DMS153 (cell line): ENCODE measurements around the gene SERBP1.
"Not testable (repeated sequence)": the region's sequence is repeated elsewhere in the genome, so short reads cannot be mapped to it uniquely, and the experiment has no call there.

Experiments used
- DNase-seq: peaks from one replicate; lab custom pipeline; 2025; lab: John Stamatoyannopoulos, UW

SERBP1 gene

DNA sequence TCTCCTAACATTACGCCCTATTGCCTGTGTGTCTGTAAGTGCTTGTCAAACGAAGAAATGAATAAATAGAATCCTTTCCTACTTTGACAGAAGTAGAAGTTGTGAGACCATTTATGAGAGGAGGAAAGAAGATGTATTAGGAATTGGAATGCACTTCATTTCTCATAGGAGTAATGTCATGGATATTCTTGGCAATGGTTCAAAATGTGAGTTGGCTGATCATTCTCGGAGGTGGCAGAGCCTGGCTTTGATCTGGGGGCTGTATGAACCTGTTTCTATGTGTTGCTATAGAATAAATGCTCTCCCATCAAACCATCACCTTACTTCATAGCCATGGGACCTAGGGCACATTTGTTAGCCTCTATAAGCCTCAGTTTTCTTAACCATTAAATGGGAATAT is 10.1 kb upstream of the SERBP1 start:
- no peak for DNase-seq

DNA sequence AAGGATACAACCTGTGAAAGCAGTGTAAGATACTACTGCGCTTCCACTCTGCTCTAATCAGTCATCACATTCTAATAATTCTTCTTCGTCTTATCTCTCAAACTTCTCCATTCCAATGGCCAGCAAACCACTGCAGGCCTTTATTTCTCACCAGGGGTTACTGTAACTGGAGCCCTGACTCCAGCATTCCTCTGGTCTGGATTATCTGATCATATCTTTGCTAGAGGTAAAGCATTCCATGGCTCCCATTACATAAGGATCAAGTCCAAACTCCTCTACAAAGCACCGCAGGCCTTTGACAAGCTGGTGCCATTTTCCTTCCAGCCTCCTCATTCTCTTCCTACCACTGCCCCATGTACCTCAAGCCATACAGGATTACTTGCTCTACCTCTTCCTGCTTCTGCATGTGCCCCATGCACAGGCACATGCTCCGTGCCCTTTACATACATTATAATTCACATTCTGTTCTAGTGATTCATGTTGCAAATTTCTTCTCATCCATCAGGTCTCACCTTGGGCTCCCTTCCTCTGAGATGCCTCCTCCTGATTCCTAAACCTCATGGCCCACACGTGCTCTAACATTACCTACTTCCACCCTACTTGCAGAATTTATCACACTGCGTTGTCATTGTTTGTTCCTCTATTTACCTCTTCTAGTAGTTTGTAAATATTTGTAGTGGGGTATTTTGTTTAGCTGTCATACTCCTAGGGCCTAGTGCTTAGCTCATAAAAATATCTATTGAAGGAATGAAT is 9.3 kb upstream of the SERBP1 start:
- DNase-seq: no peak

DNA sequence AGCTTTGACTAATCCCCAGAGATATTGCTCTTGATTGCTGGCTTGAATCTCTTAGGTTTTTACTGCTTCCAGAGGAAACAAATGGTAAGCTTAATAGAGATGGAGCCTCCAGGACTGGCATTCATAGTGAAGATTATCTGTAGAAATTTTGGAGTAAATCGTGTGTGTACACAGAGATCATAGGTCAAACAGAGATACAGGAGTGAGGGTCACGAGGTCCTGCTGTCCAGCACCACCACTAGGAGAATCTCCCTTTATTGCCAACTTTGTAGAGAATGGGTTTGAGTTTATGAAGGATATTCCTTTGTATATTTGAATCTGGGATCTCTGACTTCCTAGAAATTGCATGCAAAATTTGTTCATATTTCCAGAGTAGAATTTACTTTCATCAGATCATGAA is 7.8 kb upstream of the SERBP1 start:
- no peak for DNase-seq

- DNase-seq: no peak
These were observed 6.4 kb upstream of the SERBP1 start for GRCh38 chr1:67436511-67437055.

DNA sequence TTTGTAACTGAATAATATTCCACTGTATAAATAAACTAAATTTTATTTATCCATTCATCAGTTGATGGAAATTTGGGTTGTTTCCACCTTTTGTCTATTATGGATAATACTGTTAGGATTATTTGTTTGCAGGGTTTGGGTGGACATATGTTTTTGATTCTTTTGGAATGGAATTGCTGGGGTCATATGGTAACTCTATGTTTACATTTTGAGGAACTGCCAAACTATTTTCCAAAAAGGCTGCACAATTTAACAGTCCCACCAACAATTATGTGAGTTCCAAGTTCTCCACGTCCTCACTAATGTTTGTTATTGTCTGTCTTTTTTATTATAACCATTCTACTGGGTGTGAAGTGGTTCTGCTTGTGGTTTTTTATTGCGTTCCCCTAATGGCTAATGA is 4.3 kb upstream of the SERBP1 start:
- DNase-seq: no peak

- no peak for DNase-seq
These were observed 3.6 kb upstream of the SERBP1 start for GRCh38 chr1:67433837-67434236.

GRCh38 chr1:67432745-67433144 is 2.5 kb upstream of the SERBP1 start:
- DNase-seq: no peak

DNA sequence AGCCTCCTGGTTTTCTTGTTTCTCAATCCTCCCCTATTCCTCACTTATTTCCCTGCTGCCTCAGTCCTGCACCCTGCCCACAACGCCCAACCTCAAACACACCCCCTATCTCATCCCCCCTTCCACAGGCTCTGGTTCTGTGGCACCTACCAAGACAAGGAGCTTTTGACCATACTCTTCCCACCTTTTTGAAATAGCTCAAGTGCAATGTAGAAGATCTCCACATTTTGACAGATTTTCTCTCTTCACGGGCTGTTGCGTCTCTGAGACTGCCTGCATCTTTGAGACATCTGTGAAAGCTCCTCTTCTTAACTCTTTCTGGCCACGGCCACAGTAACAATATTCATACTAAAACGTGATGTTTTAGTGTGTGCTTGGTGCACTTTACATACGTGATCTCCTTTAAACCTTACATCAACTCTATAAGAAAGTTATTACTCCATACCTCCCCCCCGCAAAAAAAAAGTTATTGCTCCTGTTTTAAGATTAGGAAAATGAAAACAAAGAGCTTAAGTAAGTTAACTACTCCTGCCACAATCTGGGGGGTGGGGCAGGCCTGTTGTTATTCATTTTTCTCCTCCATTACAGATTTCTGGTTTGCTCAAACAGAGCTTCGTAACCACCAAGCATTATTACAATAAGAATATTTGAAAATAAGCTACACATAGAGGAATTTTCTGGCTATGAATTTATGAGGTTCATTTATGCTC is 1.8 kb upstream of the SERBP1 start:
- DNase-seq: no peak

DNA sequence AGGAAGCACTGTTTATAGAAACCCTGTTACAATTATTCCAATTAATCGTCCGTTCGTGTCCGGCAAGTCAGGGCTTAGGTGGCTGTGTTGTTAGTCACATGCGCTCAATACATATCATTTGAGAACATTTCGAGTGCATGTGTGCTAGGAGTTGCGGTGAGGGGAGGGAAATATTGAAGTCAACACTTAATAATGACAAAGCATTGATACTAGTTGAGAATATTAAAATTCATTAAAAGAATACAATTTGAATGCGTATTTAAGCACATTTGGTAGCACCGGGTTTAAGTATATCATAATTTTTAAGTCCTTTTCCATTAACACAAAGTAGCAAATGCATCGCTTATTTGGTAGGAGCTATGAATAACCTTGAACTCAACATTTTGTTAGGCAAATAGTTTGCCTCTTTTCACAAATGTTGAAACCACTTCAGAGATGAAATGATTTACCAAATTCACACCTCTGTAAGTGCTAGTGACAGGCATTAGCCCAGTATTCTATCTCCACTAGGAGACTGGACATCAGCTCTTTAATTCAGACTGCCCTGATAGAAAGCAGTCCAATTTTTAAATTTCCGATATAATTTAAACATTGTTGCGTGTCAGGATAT is 1.1 kb upstream of the SERBP1 start:
- DNase-seq: no peak

DNA sequence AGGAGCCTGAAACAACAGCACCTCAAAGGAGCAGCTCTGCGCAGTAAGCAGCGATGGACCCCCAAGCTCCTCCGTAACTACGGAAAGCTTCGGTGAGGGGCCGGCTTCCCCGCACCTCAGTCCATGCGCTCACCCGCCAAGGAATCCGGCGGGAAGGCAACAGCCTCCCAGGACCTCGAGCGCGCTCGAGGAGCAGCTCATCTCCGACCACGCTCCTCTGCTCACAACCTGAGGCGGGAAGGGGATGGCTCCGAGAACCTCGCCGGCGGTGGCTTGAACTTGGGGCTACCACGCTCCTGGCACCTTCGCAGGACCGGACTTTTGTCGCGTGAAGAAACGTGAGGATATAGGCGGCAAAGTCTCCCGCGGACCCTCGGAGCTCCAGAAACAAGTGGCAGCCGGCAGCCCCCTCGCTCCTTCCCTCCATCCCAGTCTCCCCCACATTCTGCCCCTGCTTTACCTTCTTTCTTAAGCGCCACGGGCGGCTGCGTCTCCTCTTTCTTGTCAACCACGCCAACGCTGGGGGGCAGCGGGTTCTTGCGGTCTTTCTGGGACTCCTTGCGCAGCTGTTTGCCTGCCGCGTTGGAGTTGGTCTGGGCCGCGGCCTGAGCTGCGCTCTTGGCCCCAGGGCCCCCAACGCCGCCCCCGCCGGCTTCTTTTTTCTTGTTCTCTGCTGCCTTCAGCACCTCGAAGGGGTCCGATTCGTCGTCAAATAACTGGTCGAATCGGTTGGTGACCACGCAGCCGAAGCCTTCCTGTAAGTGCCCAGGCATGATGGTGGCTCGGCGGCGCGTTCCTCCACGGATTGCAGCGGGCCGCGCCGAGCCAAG is 459 bp downstream of the SERBP1 start:
- DNase-seq: no peak

- no peak for DNase-seq
These were observed 1.1 kb downstream of the SERBP1 start for GRCh38 chr1:67429011-67429527.

- DNase-seq: no peak
These were observed 2.3 kb downstream of the SERBP1 start for GRCh38 chr1:67427947-67428346.

DNA sequence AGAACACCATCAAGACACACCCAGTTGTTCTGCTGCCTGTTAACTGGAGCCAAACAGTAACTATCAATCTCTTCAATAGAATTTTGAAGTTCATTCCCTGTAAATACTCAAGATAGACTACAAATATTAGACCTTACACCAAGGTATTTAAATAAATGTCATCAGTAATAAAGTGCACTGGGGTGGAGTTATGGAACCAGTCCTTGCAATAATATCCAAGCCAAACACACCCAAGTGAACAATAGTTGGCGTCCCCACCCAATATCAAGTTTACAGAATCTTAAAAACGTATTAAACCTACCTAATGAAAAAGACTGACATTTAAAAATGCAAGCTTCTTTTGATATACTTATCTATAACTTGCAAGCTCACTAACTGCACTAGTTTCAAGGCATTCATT is 2.7 kb downstream of the SERBP1 start:
- no peak for DNase-seq

GRCh38 chr1:67420835-67421492 is 9.2 kb downstream of the SERBP1 start:
- DNase-seq: no peak

GRCh38 chr1:67418839-67419586 is 11.2 kb downstream of the SERBP1 start:
- no peak for DNase-seq

- not testable (repeated sequence) for DNase-seq
These were observed 12.5 kb downstream of the SERBP1 start for GRCh38 chr1:67417733-67418132.

DNA sequence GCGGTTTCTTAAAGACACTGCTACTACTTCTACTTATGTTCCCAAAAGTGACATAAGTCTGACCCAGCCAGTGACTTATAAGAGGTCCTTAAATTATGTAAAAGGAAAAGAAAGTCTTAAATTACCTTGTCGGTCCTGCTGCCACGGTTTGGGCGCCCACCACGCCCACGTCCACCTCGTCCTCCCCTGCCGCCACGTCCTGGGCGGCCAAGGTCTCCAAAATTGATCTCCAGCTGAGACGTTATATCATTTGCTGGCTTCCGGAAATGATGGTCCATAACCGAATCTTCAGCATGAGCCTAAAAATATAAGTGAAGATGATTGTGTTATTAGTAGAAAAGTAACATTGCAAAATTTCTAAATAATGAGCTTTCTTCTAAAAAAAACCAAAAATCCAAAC is 15.2 kb downstream of the SERBP1 start:
- DNase-seq: no peak

- no peak for DNase-seq
These were observed 15.6 kb downstream of the SERBP1 start for GRCh38 chr1:67414574-67414973.

GRCh38 chr1:67413101-67413500 is 17.1 kb downstream of the SERBP1 start:
- DNase-seq: not testable (repeated sequence)

GRCh38 chr1:67408148-67408547 is 22.1 kb downstream of the SERBP1 start:
- DNase-seq: no peak

- no peak for DNase-seq
These were observed 22.7 kb downstream of the SERBP1 start for GRCh38 chr1:67407498-67407897.
